HepG2 (cell line): ENCODE data around the gene RASSF7. TPM values are rescaled to one million over a fixed set of nuclear protein-coding genes. Genes with fewer than 3 reads are reported as not detected.
A peak's percentile ranks its signal among the peaks of the same experiment; 100 is the strongest.

Source experiments
- CCAR2 ChIP-seq: fragments of 200-400 bp; formaldehyde crosslinking; optimal IDR thresholded peaks from 2 replicates; pipeline ENCODE3; 2018; ENCODE audit warnings: low read depth, mild to moderate bottlenecking, low read length, moderate library complexity
- CHCHD3 ChIP-seq: sonication (generic); formaldehyde crosslinking; IDR thresholded peaks from 2 replicates; pipeline ENCODE4 v1.8.0; 2022; ENCODE audit warnings: mild to moderate bottlenecking, missing genetic modification reagents, moderate library complexity
- DR1 ChIP-seq: sonication (generic); formaldehyde crosslinking; IDR thresholded peaks from 2 replicates; pipeline ENCODE4 v1.8.0; 2021; ENCODE audit warnings: mild to moderate bottlenecking, missing genetic modification reagents, inconsistent platforms
- FOSL1 ChIP-seq: sonication (generic); formaldehyde crosslinking; IDR thresholded peaks from 2 replicates; pipeline ENCODE4 v1.9.0; 2021; ENCODE audit warnings: missing genetic modification reagents, borderline replicate concordance
- HNF1A ChIP-seq, 2 experiments: sonication (generic) in 1 of 2; formaldehyde crosslinking in 1 of 2; IDR thresholded peaks; 2 replicates each; pipeline versions ENCODE4 v1.4.0 to v1.6.1; 2016 to 2020; ENCODE audit warnings: borderline replicate concordance in 1 of 2, low read depth in 1 of 2, mild to moderate bottlenecking in 1 of 2, missing genetic modification reagents in 1 of 2
- KLF9 ChIP-seq: IDR thresholded peaks from 2 replicates; pipeline ENCODE4 v1.6.1; 2016; ENCODE audit warnings: low read depth
- MYNN ChIP-seq: sonication (generic); formaldehyde crosslinking; IDR thresholded peaks from 2 replicates; pipeline ENCODE4 v1.4.0; 2020; ENCODE audit warnings: mild to moderate bottlenecking, low read depth, missing genetic modification reagents
- SIX4 ChIP-seq: sonication (generic); formaldehyde crosslinking; IDR thresholded peaks from 2 replicates; pipeline ENCODE4 v1.4.0; 2020; ENCODE audit warnings: missing genetic modification reagents
- THAP8 ChIP-seq: sonication (generic); formaldehyde crosslinking; IDR thresholded peaks from 2 replicates; pipeline ENCODE4 v1.5.1; 2020; ENCODE audit warnings: missing genetic modification reagents, mild to moderate bottlenecking, borderline replicate concordance
- TP53 ChIP-seq: sonication (generic); formaldehyde crosslinking; conservative IDR thresholded peaks from 2 replicates; pipeline ENCODE4 v1.4.0; 2020; ENCODE audit warnings: missing genetic modification reagents
- ZFP41 ChIP-seq: sonication (generic); formaldehyde crosslinking; IDR thresholded peaks from 2 replicates; pipeline ENCODE4 v1.4.0; 2020; ENCODE audit warnings: mild to moderate bottlenecking, missing genetic modification reagents, borderline replicate concordance
- ZNF589 ChIP-seq: sonication (generic); formaldehyde crosslinking; conservative IDR thresholded peaks from 2 replicates; pipeline ENCODE4 v1.8.0; 2022; ENCODE audit warnings: mild to moderate bottlenecking, moderate library complexity, missing genetic modification reagents
- polyA plus RNA-seq, 8 experiments: library from polyadenylated mRNA; depleted of rRNA in 3 of 8; stranded (reverse) in 7 of 8; unstranded in 1 of 8; fragments of >200 nt; fragmentation: Illumina TruSeq in 4 of 8; extraction: Trizol in 4 of 8; gene quantifications; 2 replicates each; pipeline versions ENCODE4 v1.2.1 to v1.2.3, GENCODE V29; 2011 to 2016; ENCODE audit warnings: low read depth in 4 of 8, missing spikeins in 1 of 8, mixed read lengths in 1 of 8; ENCODE audit not compliant: insufficient read depth in 1 of 8
- total RNA-seq, 5 experiments: library from RNA; depleted of rRNA; stranded (reverse); fragments of >200 nt; fragmentation: Illumina TruSeq; extraction: Trizol; gene quantifications; 2 replicates each; pipeline ENCODE4 v1.2.3, GENCODE V29; 2016; ENCODE audit warnings: low read depth in 1 of 5
- TF ChIP-seq, protein P1 (sequence below): IDR thresholded peaks from 2 replicates; pipeline ENCODE4 v1.6.1; 2018; ENCODE audit warnings: missing genetic modification reagents
- TF ChIP-seq, protein P2 (sequence below): sonication (generic); formaldehyde crosslinking; IDR thresholded peaks from 2 replicates; pipeline ENCODE4 v1.5.0; 2020; ENCODE audit warnings: mild to moderate bottlenecking, missing genetic modification reagents
- TF ChIP-seq, protein P3 (sequence below): sonication (generic); formaldehyde crosslinking; IDR thresholded peaks from 2 replicates; pipeline ENCODE4 v1.4.0; 2020; ENCODE audit warnings: missing genetic modification reagents

Gene RASSF7
- total and polyA plus RNA-seq, 2 of the 13 experiments (the other 11 are each of a cell fraction or from before 2014, with no cell fraction given) = 20.2 to 28.6 TPM

DNA sequence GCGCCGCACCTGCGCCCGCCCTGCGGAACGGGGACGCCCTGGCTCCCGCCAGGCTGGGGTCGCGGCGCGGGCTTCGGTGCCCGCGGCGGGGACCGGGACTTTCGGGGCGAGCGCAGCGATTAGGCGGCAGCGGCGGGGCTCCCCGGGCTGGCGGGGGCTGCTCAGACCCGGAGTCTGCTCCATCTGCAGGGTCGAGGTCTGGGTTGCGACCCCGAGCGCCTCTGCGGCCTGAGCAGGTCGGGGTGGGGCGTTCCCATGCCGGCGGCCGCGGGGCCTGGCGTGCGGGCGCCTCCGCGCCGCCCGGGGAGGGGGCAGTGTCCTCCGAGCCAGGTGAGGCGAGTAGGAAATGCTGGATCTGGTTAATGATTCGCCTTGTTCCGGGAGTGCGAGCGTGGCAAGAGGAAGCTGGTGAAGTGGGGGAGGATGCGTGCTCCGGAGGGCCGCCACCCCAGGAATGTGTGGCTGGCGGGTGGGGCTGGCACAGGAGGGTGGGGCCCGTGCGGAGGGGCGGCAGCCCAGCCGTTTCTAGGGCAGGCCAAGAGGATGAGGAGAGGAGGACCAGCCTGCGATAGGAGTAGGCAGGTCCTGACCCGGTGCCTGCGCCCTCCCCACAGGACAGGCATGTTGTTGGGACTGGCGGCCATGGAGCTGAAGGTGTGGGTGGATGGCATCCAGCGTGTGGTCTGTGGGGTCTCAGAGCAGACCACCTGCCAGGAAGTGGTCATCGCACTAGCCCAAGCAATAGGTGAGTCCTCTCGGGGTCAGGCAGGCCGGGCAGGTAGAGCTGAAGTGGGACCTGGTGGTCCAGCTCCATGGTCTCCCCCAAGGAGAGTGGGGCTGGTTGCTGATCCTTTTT is 606 bp downstream of the RASSF7 start (continued):
- TF ChIP-seq THAP8 = no peak
- TF ChIP-seq DR1 (CRISPR knock-in tag) = no peak
- no peak for TF ChIP-seq TP53 (CRISPR knock-in tag)
- TF ChIP-seq, protein P1, sequence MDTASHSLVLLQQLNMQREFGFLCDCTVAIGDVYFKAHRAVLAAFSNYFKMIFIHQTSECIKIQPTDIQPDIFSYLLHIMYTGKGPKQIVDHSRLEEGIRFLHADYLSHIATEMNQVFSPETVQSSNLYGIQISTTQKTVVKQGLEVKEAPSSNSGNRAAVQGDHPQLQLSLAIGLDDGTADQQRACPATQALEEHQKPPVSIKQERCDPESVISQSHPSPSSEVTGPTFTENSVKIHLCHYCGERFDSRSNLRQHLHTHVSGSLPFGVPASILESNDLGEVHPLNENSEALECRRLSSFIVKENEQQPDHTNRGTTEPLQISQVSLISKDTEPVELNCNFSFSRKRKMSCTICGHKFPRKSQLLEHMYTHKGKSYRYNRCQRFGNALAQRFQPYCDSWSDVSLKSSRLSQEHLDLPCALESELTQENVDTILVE = no peak; the same call in 1 of the 2 replicates
- TF ChIP-seq KLF9 (CRISPR knock-in tag) = no peak
- TF ChIP-seq SIX4 (CRISPR knock-in tag) = 0 out of 2 replicates have a peak, but pooled peaks have one; percentile 31
- TF ChIP-seq FOSL1 (CRISPR knock-in tag) = no peak
- TF ChIP-seq CHCHD3 = no peak
- TF ChIP-seq ZNF589 (CRISPR knock-in tag) = no peak
- no peak for TF ChIP-seq CCAR2
- TF ChIP-seq, protein P2, sequence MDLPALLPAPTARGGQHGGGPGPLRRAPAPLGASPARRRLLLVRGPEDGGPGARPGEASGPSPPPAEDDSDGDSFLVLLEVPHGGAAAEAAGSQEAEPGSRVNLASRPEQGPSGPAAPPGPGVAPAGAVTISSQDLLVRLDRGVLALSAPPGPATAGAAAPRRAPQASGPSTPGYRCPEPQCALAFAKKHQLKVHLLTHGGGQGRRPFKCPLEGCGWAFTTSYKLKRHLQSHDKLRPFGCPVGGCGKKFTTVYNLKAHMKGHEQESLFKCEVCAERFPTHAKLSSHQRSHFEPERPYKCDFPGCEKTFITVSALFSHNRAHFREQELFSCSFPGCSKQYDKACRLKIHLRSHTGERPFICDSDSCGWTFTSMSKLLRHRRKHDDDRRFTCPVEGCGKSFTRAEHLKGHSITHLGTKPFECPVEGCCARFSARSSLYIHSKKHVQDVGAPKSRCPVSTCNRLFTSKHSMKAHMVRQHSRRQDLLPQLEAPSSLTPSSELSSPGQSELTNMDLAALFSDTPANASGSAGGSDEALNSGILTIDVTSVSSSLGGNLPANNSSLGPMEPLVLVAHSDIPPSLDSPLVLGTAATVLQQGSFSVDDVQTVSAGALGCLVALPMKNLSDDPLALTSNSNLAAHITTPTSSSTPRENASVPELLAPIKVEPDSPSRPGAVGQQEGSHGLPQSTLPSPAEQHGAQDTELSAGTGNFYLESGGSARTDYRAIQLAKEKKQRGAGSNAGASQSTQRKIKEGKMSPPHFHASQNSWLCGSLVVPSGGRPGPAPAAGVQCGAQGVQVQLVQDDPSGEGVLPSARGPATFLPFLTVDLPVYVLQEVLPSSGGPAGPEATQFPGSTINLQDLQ (CRISPR knock-in tag) = 0 out of 2 replicates have a peak, but pooled peaks have one; percentile 35
- no peak for TF ChIP-seq ZFP41
- no peak for TF ChIP-seq MYNN (CRISPR knock-in tag)
- TF ChIP-seq, protein P3, sequence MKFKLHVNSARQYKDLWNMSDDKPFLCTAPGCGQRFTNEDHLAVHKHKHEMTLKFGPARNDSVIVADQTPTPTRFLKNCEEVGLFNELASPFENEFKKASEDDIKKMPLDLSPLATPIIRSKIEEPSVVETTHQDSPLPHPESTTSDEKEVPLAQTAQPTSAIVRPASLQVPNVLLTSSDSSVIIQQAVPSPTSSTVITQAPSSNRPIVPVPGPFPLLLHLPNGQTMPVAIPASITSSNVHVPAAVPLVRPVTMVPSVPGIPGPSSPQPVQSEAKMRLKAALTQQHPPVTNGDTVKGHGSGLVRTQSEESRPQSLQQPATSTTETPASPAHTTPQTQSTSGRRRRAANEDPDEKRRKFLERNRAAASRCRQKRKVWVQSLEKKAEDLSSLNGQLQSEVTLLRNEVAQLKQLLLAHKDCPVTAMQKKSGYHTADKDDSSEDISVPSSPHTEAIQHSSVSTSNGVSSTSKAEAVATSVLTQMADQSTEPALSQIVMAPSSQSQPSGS (CRISPR knock-in tag) = no peak
- peak; percentile 89 for TF ChIP-seq HNF1A (IDR thresholded peaks at IDR 0.05; ENCODE audit: low read depth)
- TF ChIP-seq HNF1A (CRISPR knock-in tag; IDR thresholded peaks at IDR 0.05; ENCODE audit: borderline replicate concordance) = peak; percentile 96
